ENCODE measurements around the gene VANGL1.

Gene VANGL1

GRCh38 chr1:115669002-115669673, 27.4 kb downstream of the VANGL1 start:
- no peak for DNase-seq (ENCODE audit: low spot score)

- no peak for DNase-seq (ENCODE audit: low spot score)
Observed at GRCh38 chr1:115669886-115670285, 28.1 kb downstream of the VANGL1 start.

- no peak for DNase-seq (ENCODE audit: low spot score)
Observed at GRCh38 chr1:115670476-115671175, 28.9 kb downstream of the VANGL1 start.

- no peak for DNase-seq (ENCODE audit: low spot score)
Observed at GRCh38 chr1:115671176-115671934, 29.6 kb downstream of the VANGL1 start.

GRCh38 chr1:115672224-115673009, 30.6 kb downstream of the VANGL1 start:
- DNase-seq (ENCODE audit: low spot score): no peak

- no peak for DNase-seq (ENCODE audit: low spot score)
Observed at GRCh38 chr1:115676498-115677181, 34.9 kb downstream of the VANGL1 start.

- no peak for DNase-seq (ENCODE audit: low spot score)
Observed at GRCh38 chr1:115677182-115677555, 35.4 kb downstream of the VANGL1 start.

GRCh38 chr1:115677565-115677964, 35.8 kb downstream of the VANGL1 start:
- no peak for DNase-seq (ENCODE audit: low spot score)

- DNase-seq (ENCODE audit: low spot score): no peak
Observed at GRCh38 chr1:115678141-115678540, 36.4 kb downstream of the VANGL1 start.

GRCh38 chr1:115679141-115679611, 37.4 kb downstream of the VANGL1 start:
- no peak for DNase-seq (ENCODE audit: low spot score)

GRCh38 chr1:115680730-115681111, 39.0 kb downstream of the VANGL1 start:
- no peak for DNase-seq (ENCODE audit: low spot score)

- no peak for DNase-seq (ENCODE audit: low spot score)
Observed at GRCh38 chr1:115682792-115683191, 41.0 kb downstream of the VANGL1 start.

- DNase-seq (ENCODE audit: low spot score): no peak
Observed at GRCh38 chr1:115685029-115685705, 43.4 kb downstream of the VANGL1 start.

- no peak for DNase-seq (ENCODE audit: low spot score)
Observed at GRCh38 chr1:115687744-115688143, 46.0 kb downstream of the VANGL1 start.

- no peak for DNase-seq (ENCODE audit: low spot score)
Observed at GRCh38 chr1:115690972-115691371, 49.2 kb downstream of the VANGL1 start.

- no peak for DNase-seq (ENCODE audit: low spot score)
Observed at GRCh38 chr1:115692224-115692623, 50.5 kb downstream of the VANGL1 start.

GRCh38 chr1:115694805-115695204, 53.0 kb downstream of the VANGL1 start:
- DNase-seq (ENCODE audit: low spot score): no peak

GRCh38 chr1:115697619-115698018, 55.8 kb downstream of the VANGL1 start:
- DNase-seq (ENCODE audit: low spot score): no peak

GRCh38 chr1:115701090-115701489, 59.3 kb downstream of the VANGL1 start:
- DNase-seq (ENCODE audit: low spot score): no peak

GRCh38 chr1:115702959-115703358, 61.2 kb downstream of the VANGL1 start:
- DNase-seq (ENCODE audit: low spot score): no peak

All from hematopoietic multipotent progenitor cell treated with erythropoietin and hydrocortisone succinate and interleukin-3 and kit ligand, for 17 days (in vitro differentiated cells).